HuH-7.5 (cell line): ENCODE results near the gene SKAP1.
"Not testable (repeated sequence)": the region's sequence is repeated elsewhere in the genome, so short reads cannot be mapped to it uniquely, and the experiment has no call there.

Experiments used
- DNase-seq: peaks from one replicate; pipeline ENCODE4 v3.0.0; 2011; ENCODE audit warnings: low spot score

The SKAP1 gene

GRCh38 chr17:48445248-48445620 lies 15.2 kb upstream of the SKAP1 start:
- DNase-seq, result no peak

DNA sequence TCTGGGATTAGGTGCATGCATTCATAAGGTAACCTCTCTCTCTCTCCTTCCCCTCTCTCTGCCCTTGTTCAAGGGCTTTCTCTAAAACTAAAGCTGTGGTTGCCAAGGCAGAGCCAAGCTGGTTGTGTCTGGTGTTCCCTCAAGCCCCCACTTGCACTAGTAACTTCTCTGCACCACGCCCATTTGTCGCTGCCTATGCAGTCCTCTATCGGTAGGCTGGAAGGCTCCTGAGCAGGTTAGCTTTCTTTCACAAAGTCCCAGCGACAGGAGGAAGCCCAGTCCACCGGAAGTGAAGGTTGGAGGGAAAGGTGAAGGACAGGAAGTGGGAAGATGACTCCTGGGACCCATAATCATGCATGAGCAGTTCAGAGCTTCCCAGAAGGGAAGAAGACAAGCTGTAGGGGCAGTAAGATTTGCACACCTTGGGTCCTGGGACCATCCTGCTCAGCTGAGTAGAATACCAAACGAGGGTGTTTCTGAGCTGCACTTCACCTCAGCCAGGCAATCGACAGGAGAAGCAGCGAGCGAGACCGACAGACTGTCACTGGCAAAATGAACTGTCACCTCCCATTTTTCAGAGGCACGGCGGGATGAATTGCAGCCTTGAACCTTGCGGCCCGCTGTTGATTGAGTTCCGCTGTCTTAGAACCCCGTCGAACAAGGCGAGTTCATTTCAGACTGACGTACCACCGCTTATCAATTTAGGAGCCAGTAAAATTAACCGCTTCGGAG lies 14.7 kb upstream of the SKAP1 start:
- no peak for DNase-seq

- DNase-seq, result no peak
Observed at GRCh38 chr17:48443712-48444111, 13.7 kb upstream of the SKAP1 start.

GRCh38 chr17:48442819-48443218 lies 12.8 kb upstream of the SKAP1 start:
- DNase-seq, result no peak

- no peak for DNase-seq
Observed at GRCh38 chr17:48441862-48442261, 11.8 kb upstream of the SKAP1 start.

DNA sequence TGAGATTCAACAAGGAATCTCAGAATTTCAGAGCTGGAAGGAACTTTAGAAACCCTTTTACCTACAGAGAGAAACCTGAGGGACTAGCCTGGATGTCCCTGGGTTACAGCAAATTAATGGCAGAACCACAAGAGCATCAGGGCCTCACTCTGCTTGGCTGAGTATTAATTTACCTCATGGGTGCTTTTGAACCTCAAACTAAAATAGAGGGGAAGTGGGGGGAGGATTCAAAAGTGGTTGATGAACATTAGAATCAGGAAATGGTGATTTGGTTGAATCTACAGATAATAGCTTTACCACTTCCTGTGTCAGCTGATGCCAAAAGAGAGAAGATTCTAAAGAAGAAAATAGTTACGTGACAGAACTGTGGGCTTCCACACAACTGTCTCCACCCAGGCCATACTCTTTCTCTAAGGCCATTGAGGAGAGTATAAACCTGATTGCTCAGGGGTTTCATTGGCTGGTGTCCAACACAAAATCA lies 11.3 kb upstream of the SKAP1 start:
- DNase-seq, result no peak

DNA sequence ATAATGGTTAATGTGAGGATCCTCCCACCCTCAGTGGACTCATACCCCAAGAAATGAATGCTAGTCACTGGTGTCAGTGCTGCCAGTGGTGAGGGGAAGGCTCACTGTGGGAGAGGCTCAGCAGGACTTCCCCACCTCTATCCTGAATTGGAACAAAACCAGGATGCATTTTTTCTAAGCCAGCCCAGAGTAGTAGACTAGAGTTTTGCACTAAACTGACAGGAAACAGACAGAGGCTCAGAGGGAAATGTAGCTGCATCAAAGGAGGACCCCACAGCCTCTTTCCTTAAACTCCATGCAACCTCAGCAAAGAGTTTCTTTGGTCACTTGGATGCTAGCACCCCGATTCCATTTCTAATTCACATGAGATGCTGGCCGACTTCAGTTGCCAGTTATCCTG lies 10.7 kb upstream of the SKAP1 start:
- DNase-seq, result no peak

DNA sequence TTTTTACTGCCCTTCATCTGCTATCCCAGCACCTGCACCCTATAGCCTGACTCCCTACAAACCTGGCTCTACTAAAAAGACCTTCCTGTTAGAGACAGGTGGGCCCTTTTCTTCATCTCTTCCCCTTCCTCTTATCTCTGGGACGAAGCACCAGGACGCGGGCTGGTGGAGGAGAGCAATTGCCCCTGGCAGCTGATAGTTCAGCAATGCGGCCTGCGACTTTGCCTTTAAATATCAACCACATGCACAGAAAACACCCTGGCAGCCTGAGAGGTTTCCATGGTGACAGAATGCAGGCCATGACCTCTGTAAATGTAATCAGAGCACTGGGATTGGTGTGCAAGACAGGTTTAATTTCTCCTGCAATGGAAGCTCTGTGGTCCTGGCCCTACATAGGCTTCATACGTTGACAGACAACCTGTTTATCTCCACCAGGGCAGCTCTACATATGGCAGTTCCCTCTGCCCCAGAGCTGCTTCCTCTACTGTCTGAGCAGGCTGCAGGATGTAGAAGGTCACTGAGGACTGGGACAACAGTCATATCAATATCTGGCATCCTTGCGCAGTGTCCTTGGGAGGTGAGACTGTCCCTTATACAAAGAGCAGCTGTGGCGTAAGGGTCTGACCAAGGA lies 10.0 kb upstream of the SKAP1 start:
- no peak for DNase-seq

DNA sequence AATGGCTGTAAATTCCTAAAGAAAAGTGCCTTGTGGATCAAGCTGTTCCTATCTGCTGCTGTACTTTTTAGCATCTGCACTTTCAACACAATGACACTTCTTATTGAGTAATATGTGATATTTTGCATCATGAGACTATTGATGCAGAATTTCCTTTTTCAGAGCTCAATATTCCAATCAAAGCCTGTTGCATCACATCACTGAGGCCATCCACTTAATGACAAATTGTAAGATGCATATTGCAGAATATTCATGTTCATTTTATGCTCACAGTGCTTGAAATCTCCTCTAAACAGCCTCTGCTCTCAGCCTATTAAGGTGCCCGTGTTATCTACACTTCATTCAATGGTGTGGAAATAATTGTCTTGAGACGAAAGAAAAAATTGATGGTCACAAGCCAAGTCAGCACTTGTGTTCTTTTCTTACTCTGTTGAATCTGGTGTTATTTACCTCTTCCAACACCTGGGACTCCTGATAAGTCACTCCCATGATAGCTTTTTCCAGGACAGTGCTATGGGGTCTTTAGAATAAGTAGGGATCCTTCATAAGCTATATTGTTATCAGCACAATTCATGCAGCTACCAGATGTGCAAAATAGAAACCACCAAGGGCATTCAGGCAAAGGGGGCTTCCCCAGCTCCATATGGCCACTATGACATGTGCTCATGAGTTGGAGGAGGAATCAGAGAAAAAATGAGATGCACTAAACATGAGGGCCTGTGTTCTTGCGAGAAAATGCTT lies 9.3 kb upstream of the SKAP1 start:
- no peak for DNase-seq

DNA sequence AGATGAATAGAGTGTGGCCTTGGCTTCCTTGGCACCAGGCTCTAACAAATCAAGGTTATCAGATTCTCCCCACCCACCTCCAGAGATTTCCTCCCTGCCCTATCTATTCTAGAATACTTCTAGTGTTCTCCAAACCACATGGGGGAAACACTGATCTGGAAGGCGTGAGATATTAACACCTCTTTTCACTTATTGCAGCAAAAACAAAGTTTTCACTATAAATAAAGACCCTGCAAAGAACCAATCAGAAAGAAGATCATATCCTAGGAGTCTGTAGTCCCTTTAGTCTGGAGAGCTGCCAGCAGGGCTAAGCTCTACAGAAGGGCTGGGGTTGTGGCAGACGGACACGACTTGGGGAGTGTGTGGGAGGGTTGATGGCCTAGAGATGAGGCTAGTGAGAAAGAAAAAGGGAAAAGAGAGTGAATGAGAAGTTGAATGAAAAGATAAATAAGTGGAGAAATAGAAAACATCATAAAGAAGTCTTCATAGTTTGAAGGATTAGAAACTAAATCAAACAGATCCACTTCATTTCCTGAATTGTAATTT lies 8.6 kb upstream of the SKAP1 start:
- DNase-seq, result no peak

GRCh38 chr17:48433896-48434295 lies 3.9 kb upstream of the SKAP1 start:
- no peak for DNase-seq

GRCh38 chr17:48432820-48433775 lies 3.1 kb upstream of the SKAP1 start:
- DNase-seq, result no peak

DNA sequence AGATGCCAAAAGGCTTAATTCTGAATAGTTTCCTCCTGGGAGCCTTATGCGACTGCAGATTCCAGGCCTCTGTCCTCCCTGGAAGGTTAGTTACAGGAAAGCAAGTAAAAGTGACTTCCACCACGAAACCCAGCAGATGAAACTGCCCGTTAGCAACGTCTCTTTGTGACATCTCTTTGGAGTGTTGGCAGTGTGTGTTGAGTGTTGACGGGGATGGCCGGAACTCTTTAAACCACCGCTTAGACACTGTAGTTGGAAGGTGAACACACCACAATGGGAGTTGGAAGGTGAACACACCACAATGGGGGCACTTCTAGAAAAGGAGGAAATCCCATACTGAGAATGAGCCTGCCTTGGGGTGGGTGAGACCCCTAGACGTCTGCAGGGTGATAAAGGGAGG lies 858 bp downstream of the SKAP1 start:
- DNase-seq, result no peak

DNA sequence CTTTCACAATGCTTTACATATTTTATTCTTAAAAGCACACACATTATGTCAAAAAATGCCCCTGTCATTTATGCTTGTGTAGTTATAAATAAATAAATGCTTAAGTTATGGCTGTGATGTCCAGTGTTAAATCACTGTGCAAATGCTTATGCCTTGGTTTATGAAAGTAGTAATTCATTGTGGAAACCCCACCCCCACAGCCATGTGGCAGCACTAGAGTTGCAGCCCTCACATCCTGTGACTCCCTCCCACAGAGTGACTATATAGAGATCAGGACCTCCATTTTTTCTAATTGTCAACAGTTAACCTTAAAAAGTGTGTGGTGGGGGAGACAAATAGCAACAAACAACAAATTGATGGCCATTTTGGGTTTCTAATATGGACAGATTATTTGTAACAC lies 2.4 kb downstream of the SKAP1 start:
- DNase-seq, result no peak

DNA sequence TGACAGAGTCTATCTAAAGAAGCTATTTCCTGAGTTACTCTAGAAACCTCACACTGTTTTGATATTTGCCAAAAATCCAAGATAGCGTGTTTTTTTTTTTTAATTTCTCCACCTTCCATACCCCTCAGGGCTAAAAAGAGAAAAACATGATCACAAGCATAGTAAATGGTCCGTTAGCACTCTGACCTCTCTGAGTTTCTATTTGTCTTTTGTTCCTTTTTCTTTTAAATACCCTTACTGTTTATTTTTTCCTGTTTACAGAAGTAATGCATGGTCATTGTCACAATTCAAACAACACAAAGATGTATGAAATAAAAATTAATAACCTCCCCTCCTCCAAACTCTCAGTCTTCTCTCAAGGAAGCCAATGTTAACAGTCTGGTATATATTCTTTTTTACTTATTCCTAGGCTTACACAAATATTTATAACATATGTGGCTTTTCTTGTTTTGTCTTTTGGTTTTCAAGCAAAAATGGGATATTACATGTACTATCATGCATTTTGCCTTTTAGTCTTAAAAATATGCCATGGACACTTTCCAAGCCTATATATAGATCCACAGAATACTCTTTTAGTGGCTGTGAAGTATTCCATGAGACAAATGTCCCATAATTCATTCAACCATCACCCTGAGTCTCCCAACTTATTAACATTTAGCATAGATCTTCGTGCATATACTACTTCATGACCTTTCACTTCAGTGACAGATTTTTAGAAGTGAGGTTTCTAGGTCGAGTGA lies 3.1 kb downstream of the SKAP1 start:
- no peak for DNase-seq

DNA sequence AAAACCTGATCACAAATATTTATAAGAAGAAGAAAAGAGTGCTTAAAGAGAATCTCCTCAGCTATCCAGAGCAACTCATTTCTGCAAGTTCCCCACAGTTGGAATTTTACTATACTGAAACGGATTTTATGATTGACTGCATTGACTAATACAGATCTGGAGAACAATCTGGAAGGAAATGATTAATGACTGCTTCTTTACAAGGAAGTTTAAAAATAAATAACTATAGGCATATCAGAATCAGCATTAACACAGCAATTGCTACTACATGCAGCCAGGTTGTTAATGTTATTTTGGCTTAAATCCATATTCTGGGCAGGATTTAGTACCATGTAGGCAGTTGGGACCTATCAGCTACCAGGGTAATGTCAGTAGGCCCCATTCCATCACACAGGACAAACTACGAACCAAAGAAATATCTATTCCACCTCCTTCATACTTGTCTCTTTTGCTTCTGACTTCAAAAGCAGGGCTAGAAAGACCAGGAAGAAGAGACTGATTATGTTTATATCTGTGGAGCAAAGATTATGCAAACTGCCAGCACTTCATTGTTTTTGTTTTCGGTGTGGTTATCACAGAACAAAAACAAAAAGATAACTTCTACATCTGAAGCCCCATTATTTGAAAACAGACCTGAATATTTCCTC lies 3.9 kb downstream of the SKAP1 start:
- DNase-seq, result no peak

- DNase-seq, result not testable (repeated sequence)
Observed at GRCh38 chr17:48422060-48422459, 8.0 kb downstream of the SKAP1 start.

DNA sequence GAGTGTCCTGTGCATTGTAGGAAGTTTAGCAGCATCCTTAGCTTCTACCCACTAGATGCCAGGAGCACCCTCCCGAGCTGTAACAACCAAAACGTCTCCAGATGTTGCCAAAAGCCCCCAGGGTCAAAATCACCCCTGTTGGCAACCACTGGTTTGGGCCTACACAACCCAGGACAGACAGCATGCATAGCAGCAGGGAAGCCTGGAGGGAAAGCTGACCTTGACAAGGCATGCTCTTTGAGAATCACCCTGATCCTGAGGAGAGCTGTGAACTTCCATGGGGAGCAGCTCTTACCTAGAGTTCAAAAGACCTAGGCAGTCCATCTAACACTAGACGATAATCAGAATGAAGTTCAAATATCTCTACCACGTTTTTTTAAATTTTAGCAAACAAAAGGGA lies 9.2 kb downstream of the SKAP1 start:
- DNase-seq, result no peak

GRCh38 chr17:48416971-48417370 lies 13.0 kb downstream of the SKAP1 start:
- DNase-seq, result no peak

DNA sequence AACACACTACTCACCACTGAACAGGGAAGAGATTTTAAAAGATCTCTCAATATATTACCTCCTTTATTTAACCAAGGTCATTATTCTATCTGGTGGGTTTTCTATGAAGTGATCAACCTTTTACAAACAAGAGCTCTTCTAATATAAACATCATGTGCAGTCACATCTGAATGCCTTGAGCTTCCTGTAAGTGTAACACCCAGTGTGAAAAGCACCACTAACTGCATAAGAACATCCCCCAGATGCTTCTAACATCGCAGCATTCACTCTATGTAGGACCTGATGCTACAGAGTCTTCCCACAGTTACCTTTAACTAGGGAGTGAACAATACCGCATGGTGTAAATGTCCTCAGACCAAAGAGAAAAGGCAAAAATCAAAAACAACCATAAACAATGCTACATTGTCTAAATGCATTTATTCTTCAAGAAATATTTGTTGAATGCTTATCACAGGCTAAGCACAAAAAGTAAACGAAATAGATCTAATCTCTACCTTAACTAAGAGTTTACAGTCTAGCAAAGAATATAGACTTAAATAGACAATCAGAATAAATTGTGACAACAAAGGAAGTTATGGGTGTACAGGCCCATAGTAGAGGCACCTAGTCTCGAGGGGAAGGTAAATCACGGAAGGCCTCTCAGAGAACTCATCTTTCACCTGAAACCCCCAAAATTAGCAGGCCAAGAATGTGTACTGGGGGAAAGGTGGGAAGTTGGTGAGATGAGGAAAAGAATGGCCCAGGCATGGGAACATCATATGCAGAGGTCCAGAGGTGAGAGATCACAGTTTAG lies 16.2 kb downstream of the SKAP1 start:
- DNase-seq, result no peak
